Thoracic aorta (tissue), 2 donors: ENCODE data around the gene PTPRR. TPM values are rescaled to one million over a fixed set of nuclear protein-coding genes. Genes with fewer than 3 reads are reported as not detected.

Source experiments
- ATAC-seq: fragments of 150-250 bp; one replicate; pipeline ENCODE4 v1.8.0; 2017; ENCODE audit warnings: low read depth; ENCODE audit not compliant: insufficient number of reproducible peaks, low FRiP score
- DNase-seq: peaks from one replicate; pipeline ENCODE4 v3.0.0-alpha.2; 2020; ENCODE audit warnings: low spot score
- H3K27ac ChIP-seq, 2 donors: fragments of 200-600 bp; sonication (generic); 1 replicate in 1 of 2; 2 replicates in 1 of 2; pipeline ENCODE4 v1.5.1; 2016; ENCODE audit warnings: mild to moderate bottlenecking in 2 of 2, moderate library complexity in 2 of 2
- H3K27me3 ChIP-seq: fragments of 200-600 bp; sonication (generic); replicated peaks from 2 replicates; pipeline ENCODE4 v1.6.0; 2016; ENCODE audit warnings: mild to moderate bottlenecking; ENCODE audit not compliant: insufficient read depth
- H3K36me3 ChIP-seq: fragments of 200-600 bp; sonication (generic); one replicate; pipeline ENCODE4 v1.5.1; 2016
- H3K4me1 ChIP-seq, 2 donors: fragments of 200-600 bp; sonication (generic); 1 replicate in 1 of 2; 2 replicates in 1 of 2; pipeline versions ENCODE4 v1.5.1 to v1.6.0; 2016; ENCODE audit warnings: low read depth in 2 of 2, mild to moderate bottlenecking in 1 of 2; ENCODE audit not compliant: control insufficient read depth in 1 of 2
- H3K4me3 ChIP-seq: fragments of 200-600 bp; sonication (generic); 2 replicates; pipeline ENCODE4 v1.5.1; 2016; ENCODE audit warnings: mild to moderate bottlenecking
- H3K9me3 ChIP-seq: fragments of 200-600 bp; sonication (generic); 2 replicates; pipeline ENCODE4 v1.5.1; 2016
- total RNA-seq, 2 donors: library from RNA; depleted of rRNA; stranded (reverse); fragments of >200 nt; gene quantifications; one replicate each; pipeline versions ENCODE4 v1.1.0 to v1.2.3, GENCODE V29; 2016
- TF ChIP-seq, protein P1 (sequence below): fragments of 200-600 bp; sonication (generic); IDR thresholded peaks from one replicate; pipeline ENCODE4 v1.5.1; 2019; ENCODE audit warnings: antibody characterized with exemption

PTPRR gene
- total RNA-seq, 2 donors from 2014 or later = 0.27 to 0.35 TPM

DNA sequence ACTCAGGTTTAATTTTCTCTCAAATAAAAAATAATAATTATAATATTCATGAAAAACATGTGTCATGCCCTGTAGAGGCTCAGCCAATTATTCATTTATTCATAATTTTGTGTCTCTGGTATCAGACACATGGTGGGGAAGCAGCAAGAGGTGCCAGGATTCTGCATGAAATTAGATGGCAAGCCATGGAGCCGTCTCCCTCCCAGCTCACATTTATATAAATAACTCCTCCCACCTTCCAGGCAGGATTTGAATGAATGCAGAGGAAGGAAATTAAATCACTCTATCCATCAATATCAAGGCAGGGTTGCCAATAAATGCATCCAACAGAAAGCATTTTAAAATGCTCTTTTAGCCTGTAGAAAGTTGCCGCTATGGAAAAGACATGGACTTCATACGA is 98.1 kb downstream of the PTPRR start:
- no peak for DNase-seq
- TF ChIP-seq, protein P1, sequence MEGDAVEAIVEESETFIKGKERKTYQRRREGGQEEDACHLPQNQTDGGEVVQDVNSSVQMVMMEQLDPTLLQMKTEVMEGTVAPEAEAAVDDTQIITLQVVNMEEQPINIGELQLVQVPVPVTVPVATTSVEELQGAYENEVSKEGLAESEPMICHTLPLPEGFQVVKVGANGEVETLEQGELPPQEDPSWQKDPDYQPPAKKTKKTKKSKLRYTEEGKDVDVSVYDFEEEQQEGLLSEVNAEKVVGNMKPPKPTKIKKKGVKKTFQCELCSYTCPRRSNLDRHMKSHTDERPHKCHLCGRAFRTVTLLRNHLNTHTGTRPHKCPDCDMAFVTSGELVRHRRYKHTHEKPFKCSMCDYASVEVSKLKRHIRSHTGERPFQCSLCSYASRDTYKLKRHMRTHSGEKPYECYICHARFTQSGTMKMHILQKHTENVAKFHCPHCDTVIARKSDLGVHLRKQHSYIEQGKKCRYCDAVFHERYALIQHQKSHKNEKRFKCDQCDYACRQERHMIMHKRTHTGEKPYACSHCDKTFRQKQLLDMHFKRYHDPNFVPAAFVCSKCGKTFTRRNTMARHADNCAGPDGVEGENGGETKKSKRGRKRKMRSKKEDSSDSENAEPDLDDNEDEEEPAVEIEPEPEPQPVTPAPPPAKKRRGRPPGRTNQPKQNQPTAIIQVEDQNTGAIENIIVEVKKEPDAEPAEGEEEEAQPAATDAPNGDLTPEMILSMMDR = no peak
- no peak overlapping the region for H3K27ac ChIP-seq
- no peaks in the 10 kb centered on the region for H3K36me3 ChIP-seq
- H3K9me3 ChIP-seq = no peaks in the 10 kb centered on the region
- H3K4me1 ChIP-seq = no peaks in the 10 kb centered on the region
- H3K27me3 ChIP-seq = no peaks in the 10 kb centered on the region
- no peak overlapping the region for H3K4me3 ChIP-seq
- no peak for ATAC-seq

DNA sequence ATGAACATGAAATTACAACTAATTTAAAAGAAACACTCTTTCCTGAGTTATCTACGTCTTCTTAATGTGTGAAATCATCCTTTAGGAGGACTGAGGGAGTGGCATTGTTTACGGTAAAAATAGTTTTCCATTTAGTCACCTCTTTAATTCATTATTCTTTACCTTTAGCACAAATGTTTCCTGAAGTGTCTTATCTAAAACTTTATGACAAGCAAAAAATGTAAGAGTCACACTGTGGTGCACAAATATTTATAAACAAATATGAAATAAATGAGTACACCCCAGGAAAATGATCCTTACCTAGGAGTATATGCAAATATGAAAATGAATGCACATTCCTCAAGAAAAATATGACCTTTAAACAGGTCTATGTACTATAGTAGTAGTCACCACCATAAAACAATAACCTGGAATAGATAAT is 104.6 kb downstream of the PTPRR start:
- ATAC-seq = no peak
- no peak for DNase-seq
- H3K4me3 ChIP-seq = no peak overlapping the region
- no peak overlapping the region for H3K27ac ChIP-seq
- H3K4me1 ChIP-seq = no peaks in the 10 kb centered on the region
- H3K27me3 ChIP-seq = no peaks in the 10 kb centered on the region
- no peaks in the 10 kb centered on the region for H3K36me3 ChIP-seq
- TF ChIP-seq, protein P1 = no peak
- no peaks in the 10 kb centered on the region for H3K9me3 ChIP-seq

DNA sequence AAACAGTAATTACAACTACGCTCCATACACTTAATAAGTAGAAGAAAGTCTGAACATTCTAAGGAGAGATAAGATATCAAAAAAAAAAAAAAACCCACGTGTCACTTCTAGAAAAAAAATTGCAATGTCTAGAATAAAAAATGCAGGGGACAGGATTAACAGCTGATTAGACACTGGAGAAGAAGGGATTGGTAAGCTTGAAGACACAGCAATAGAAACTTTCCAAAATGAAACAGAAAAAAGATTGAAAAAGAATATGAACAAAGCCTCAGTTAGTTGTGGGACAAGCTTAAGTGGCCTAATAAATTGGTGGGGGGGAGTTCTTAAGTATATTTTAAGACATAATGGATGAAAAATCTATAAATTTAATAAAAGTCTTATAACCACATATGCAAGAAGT is 105.5 kb downstream of the PTPRR start:
- H3K9me3 ChIP-seq = no peaks in the 10 kb centered on the region

DNA sequence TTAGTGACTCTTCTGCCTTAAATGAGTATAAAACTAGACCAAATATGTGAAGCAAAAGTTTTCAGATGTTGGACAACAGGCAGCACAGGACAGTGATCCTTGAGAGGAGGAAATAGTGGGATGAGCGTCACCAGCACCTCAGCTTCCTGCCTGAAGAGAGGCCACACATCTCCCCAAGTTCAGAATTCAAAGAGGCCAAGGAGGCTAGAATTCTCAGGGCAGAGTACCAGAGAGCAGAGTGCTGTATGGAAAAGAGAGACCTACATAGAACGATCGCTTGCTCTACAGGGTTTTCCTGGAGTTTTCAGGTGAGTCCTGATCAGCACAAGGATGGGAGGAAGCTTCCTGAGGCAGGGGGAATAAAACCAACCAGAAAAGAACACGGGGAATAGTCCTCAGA is 107.0 kb downstream of the PTPRR start:
- H3K27ac ChIP-seq = no peak overlapping the region
- TF ChIP-seq, protein P1 = no peak
- no peak overlapping the region for H3K4me3 ChIP-seq
- no peaks in the 10 kb centered on the region for H3K36me3 ChIP-seq
- no peaks in the 10 kb centered on the region for H3K27me3 ChIP-seq
- H3K4me1 ChIP-seq = no peaks in the 10 kb centered on the region
- ATAC-seq (no peak), DNase-seq (no peak)
- no peaks in the 10 kb centered on the region for H3K9me3 ChIP-seq

More for the DNA sequence above, 105.5 kb downstream of the PTPRR start:
- H3K4me3 ChIP-seq = no peak overlapping the region
- H3K4me1 ChIP-seq = no peaks in the 10 kb centered on the region
- DNase-seq (no peak), ATAC-seq (no peak)
- TF ChIP-seq, protein P1 = no peak
- no peak overlapping the region for H3K27ac ChIP-seq
- no peaks in the 10 kb centered on the region for H3K36me3 ChIP-seq
- H3K27me3 ChIP-seq = no peaks in the 10 kb centered on the region

DNA sequence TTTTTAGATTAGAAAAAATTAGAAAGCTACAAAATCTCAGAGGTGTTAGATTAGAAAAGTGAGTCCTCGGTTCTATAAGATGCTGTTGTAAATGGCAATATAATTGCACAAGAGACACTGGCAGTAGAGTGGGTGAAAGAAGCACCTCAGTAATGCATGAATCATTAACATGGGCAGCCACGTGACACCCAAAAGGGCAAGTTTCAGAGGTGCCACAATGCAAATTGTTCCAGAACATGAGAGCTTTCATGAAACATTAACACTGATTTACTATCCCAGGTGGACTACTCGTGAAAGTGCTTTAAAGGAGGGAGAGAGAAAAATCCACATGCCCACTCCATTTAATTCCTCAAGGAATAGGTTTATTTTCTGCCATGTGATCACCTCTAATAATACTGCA is 108.4 kb downstream of the PTPRR start:
- Histone ChIP-seq H3K36me3 (no peaks in the 10 kb centered on the region), H3K4me1 (no peaks in the 10 kb centered on the region), H3K27me3 (no peaks in the 10 kb centered on the region), H3K27ac (no peak overlapping the region), H3K9me3 (no peaks in the 10 kb centered on the region), H3K4me3 (no peak overlapping the region)
- TF ChIP-seq, protein P1 = no peak
- DNase-seq = no peak
- ATAC-seq = no peak
